ENCODE data around the gene OR1L1. TPM values are rescaled to one million over a fixed set of nuclear protein-coding genes. Genes with fewer than 3 reads are reported as not detected.

The OR1L1 gene
- total and polyA plus RNA-seq, 2 of the 8 experiments (the other 6 are each of a cell fraction or from before 2014, with no cell fraction given), result not detected

- TF ChIP-seq SIX5 (IDR thresholded peaks at IDR 0.05; ENCODE audit: low read depth, low read length) (no peak), SIN3A (conservative IDR thresholded peaks at IDR 0.05 in 1 of 2, IDR thresholded peaks at IDR 0.05 in 1 of 2; ENCODE audit: low read depth in 1 of 2, low read length in 2 of 2) (no peak), RNF2 (IDR thresholded peaks at IDR 0.05; ENCODE audit: borderline replicate concordance, low read depth, low read length, missing control alignments, poor library complexity, severe bottlenecking) (no peak), BRCA1 (IDR thresholded peaks at IDR 0.05; ENCODE audit: low read depth, low read length) (no peak), MAX (IDR thresholded peaks at IDR 0.05) (no peak), SP1 (IDR thresholded peaks at IDR 0.05; ENCODE audit: low read depth, low read length) (no peak), BCL11A (IDR thresholded peaks at IDR 0.05; ENCODE audit: low read depth in 2 of 2, low read length in 2 of 2) (no peak), CHD2 (IDR thresholded peaks at IDR 0.05; ENCODE audit: low read length) (no peak), EP300 (IDR thresholded peaks at IDR 0.05; ENCODE audit: borderline replicate concordance in 1 of 2, low read depth in 2 of 2, low read length in 2 of 2) (no peak), HDAC2 (IDR thresholded peaks at IDR 0.05; ENCODE audit: borderline replicate concordance in 1 of 2, low read depth in 2 of 2, low read length in 2 of 2) (no peak), CEBPB (IDR thresholded peaks at IDR 0.05; ENCODE audit: low read depth, low read length) (no peak)
Measured at GRCh38 chr9:122661416-122661815, at the start of gene OR1L1 (continued).

All from H1 (cell line).